Activated T-cell treated with anti-CD3 and anti-CD28 coated beads, Interleukin-2, amount 50 U/mL, for 48 hours (primary cell): ENCODE measurements around the gene DTX1.

Experiments
- DNase-seq, 2 experiments: peaks; one replicate each; pipeline ENCODE4 v3.0.0-alpha.2; 2020

The DTX1 gene

GRCh38 chr12:113095405-113095804 lies 38.9 kb downstream of the DTX1 start:
- DNase-seq, result no peak

DNA sequence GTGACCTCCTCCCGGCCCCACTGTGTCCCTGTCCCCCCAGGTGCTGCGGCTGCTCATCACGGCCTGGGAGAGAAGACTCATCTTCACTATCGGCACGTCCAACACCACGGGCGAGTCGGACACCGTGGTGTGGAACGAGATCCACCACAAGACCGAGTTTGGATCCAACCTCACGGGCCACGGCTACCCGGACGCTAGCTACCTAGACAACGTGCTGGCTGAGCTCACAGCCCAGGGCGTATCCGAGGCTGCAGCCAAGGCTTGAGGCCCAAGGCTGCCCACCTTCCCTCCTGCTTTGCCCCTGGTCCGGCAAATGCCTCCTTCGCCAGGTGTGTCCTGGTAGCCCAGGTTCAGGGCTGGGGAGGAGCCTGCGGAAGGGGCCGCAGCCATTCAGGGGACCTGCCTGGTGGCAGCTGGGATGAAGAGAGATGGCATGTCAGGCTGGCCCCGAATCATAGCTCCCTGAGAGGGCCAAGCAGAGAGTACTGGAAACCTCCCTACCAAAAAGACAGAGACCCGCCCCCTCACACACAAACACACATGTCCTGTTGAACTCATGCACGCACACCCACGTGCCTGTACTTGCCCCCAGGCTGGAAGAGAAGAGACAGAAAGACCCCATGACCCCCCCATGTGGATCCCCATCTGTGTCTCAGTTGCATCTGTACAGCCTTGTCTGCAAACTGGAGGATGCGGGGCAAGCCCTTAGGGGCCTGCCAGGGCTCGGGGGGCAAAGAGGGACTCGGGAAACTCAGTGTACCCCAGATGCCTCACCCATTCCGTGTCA lies 40.3 kb downstream of the DTX1 start:
- no peak for DNase-seq

GRCh38 chr12:113097716-113098440 lies 41.3 kb downstream of the DTX1 start:
- DNase-seq, result no peak

GRCh38 chr12:113098441-113099028 lies 42.0 kb downstream of the DTX1 start:
- DNase-seq, result peak; percentile 85 to 86

DNA sequence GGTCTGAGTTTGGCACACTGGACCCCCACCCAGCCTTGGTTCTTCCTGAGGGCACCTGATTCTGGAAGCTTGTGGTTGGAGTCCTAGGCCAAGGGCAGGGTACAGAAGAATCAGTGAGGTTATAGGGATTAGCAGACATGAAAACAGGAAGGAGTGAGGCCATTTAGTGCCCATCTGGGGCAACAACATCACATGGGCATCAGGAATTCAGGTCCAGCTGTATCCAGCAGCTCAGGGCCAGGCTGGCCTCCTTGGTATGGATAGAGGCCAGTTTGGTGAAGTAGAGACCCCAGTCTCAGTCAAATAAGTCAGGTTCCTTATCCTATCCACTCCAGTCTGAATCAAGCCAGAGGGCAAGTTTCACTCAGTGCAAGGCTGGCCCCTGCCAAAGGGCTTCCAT lies 42.8 kb downstream of the DTX1 start:
- DNase-seq, result no peak

DNA sequence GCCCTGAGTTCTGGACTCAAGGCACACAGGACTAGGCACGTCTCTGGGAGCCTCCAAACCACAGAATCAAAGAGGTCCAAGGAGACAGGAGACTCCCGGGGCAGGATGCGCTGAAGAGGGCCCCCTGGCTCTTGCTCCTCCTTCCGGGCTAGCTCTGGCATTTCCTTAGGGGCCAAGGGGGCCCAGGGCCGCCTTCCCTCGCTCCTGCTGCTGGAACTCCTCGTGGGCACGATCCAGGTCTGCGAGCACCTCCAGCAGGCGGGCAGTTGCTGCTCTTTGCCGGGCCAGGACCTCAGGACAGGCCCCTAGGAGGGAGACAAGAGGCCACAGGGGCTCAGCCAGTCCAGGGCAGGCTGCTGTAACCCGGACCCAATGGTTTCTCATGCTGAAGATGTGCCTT lies 43.2 kb downstream of the DTX1 start:
- DNase-seq, result no peak

- no peak for DNase-seq
These were observed 45.2 kb downstream of the DTX1 start for GRCh38 chr12:113101751-113102150.

DNA sequence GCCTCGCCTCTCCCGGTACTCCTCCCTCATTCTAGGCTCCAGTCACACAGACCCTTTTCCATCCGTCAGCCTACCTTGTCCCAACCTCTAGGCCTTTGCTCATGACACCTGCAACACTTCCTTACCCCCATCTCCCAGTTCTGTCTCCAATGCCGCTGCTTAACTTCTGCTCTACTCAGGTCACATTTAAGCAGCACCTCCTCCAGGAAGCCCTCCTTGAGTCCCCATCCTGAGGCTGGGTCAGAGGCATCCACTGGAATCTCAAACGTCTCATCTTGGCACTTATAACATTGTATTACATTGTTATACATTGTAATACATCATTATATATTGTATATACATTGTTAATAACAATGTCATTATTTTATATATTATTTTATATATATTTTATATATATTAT lies 46.3 kb downstream of the DTX1 start:
- DNase-seq, result no peak

GRCh38 chr12:113103756-113104450 lies 47.4 kb downstream of the DTX1 start:
- DNase-seq, result peak; percentile 70 to 80

GRCh38 chr12:113104953-113105510 lies 48.5 kb downstream of the DTX1 start:
- no peak for DNase-seq

DNA sequence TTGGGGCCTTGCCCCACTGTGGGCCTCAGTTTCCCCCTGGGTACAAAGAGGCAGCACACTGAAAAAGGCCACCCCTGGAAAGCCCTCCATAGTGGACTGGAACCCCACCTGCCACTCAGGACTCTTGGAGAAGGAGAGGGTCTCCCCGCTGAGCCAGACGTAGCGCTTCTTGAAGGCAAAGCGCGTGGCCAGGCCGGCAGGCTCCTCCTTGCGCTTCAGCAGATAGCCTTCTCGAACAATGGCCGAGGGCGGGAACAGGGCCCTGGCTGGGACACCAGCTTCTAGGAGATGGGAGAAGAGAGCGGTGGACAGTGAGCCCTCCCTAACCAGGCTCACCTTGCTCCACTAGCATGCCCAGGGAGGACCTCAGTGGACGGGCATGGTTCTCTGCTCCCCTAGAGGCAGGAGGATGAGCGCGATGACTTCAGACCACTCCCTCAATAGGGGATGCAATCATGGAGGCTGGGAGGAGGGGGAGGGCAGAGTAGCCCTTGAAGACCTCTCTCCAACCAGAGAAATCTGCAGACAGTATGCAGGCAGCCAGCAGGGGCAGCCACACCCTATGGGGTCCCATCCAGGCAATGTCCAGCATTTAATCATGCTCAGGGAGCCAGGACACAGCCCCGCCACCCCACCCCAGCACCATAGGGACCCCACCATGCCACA lies 49.2 kb downstream of the DTX1 start:
- DNase-seq, result no peak

DNA sequence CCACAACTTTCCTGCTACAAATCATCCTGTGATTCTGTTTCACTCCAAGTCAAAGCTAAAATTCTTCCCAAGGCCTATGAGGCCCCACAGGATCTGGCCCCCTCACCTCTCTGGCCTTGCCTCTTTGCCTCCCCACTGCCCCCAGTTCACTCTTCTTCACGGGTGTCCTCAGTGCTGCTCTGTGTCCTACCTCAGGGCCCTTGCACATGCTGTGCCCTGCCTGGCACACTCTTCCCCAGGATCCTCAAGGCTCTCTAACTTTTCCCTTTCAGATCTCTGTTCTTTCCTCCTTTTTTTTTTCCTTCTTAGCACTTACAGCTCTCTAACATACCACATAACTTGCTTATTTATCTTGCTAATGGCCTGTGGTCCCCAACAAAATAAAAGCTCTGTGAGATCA lies 49.8 kb downstream of the DTX1 start:
- no peak for DNase-seq

DNA sequence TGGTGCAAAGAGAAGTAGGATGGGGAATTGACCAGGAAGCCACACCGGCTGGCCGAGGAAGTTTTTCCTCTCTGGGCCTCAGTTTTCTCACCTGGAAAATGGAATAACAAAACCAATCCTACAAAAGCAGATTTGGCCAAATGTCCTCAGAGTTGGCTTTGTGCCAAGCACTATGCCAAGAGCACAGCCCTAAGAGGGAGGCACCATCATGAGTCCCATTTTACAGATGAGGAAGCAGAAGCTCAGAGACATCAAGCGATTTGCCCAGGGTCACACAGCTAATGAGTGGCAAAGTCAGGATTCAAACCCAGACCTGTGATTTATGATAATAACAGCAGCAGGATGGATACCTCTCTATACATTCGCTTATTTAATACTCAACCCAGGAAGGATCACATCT lies 51.8 kb downstream of the DTX1 start:
- DNase-seq, result no peak

GRCh38 chr12:113109360-113109759 lies 52.8 kb downstream of the DTX1 start:
- no peak for DNase-seq

DNA sequence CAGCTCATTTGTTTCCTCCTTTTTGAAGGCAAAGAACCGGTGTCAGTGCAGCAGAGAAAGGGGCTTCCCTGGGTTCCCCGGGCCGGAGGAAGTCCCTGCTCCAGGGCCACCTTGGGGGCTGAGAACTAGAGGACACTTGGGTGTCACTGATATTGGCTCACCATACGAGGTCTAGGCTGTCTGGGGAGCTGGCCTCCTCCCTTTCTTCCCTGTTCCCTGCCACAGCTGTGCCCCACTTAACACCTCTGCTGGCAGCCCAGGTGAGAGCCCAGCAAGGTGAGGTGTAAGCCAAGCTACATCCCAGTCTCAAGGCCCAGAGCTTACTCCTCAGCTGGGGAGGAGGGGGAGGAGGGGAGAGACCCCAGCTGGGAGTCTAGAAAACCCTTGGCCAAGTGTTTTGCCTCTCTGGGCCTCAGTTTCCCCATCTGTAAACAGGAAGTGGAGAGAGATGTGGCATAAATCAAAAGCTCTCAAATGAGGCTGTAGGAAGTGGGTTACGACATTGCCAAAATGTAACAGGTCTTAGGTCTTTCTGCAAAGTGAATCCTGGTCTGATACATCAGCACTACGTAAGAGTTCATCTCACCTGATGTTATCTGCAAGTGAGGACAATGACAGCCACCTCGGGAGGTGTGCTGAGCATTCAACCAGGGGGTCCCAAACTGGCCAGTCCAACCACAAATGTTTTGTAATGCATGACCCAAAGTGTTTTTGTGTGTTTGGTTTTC lies 53.5 kb downstream of the DTX1 start:
- no peak for DNase-seq

- DNase-seq, result no peak
These were observed 54.7 kb downstream of the DTX1 start for GRCh38 chr12:113111247-113111646.

DNA sequence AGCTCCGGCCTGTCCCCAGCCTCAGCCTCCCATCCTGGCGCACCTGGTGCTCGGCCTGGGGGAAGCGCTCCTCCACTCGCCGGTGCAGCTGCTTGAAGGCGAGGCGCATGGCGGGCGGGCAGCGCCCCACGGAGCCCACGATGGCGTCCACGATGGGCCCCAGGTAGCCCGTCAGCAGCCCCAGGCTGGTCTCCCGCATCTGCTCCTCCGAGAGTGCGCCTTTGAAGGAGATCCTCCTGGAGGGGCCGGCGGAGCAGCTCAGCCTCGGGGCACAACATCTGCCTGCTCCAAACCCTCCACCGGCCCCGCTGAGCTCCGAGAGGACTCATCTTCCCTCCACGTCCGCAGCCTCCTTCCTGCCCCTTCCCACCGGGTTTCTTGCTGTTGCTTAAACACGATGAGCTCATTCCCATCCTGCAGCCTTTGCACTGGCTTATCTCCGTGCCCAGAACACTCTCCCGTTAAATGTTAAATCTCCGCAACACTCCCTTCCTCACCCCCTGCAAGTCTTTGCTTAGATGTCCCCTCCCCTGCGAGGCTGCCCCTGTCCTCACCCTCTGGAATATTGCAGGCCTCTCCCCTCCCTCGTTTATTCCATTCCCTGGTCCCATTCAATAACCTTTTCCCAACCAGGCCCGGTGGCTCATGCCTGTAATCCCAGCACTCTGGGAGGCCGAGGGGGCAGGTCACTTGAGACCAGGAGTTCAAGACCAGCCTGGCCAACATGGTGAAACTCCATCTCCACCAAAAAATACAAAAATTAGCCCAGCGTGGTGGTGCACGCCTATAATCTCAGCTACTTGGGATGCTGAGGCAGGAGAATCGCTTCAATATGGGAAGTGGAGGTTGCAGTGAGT lies 55.7 kb downstream of the DTX1 start:
- no peak for DNase-seq

- DNase-seq, result no peak
These were observed 56.9 kb downstream of the DTX1 start for GRCh38 chr12:113113397-113113796.

DNA sequence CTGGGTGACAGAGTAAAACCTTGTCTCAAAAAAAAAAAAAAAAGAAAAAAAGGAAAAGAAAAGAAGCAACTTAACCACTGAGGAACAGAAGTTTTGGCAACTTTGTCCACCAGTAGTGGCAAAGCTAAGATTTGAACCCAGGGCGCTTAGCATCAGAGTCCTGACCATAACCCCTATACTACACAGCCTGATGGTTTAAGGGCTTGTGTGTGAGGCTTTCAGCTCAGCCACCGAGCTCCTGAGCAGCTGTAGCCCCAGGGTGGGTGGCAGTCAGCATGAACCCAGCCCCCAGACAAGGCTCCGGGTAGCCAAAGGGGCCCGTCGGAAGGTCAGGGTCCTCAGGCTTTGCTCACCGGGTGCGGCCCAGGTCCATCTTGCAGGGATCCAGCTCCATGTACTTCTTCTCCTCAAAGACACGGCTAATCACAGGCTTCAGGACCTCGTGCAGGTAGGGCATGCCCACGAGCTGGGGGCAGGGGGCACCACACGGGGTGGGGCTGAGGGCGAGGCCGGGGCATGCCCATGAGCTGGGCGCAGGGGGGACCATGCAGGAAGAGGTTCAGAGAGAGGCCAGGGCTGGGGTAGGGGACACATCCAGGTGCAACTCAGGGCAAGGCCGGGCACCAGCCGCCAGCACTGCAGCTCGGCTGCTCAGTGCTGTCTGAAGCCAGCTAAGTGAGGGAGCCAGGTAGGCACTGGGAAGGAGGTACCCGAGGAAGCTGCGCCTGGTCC lies 58.1 kb downstream of the DTX1 start:
- no peak for DNase-seq

DNA sequence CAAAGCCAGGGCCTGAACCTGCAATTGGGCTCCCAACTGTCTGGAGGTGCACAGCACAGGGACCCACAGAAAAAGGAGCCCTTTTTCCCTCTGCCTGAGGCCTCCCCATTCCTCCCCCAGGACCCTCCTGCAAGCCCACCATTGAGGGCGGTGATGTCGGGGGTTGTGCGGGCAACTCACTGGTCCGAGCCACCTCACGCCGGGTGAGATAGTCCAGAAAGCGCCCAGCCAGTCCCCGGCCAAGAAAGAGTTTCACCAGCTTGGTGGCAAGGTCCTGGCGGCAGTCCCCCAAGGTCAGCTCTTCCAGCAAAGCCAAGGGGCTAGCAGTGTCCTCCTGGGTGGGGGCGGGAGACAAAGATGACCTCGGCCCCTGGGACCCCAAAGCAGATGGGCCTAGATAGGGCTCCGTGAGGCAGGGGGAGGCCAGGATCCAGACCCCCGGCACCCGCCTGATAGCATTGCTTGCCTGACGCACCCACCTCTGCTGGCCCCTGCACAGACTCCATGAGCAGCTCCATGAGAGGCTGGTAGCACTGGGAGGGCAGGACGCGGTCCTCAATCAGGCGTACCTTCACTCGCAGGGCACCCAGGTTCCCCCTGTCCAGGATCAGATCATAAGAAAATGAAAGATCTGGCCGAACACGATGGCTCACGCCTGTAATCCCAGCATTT lies 59.1 kb downstream of the DTX1 start:
- no peak for DNase-seq
